GM18520 (cell line): ENCODE results near the gene SPINK14.
A peak's percentile ranks its signal among the peaks of the same experiment; 100 is the strongest.

Experiments
- ATAC-seq: cut with Tn5 transposase; IDR thresholded peaks from one replicate; pipeline ENCODE4 v1.9.1; 2021; ENCODE audit not compliant: unreplicated experiment

The SPINK14 gene, protein sequence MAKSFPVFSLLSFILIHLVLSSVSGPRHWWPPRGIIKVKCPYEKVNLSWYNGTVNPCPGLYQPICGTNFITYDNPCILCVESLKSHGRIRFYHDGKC

DNA sequence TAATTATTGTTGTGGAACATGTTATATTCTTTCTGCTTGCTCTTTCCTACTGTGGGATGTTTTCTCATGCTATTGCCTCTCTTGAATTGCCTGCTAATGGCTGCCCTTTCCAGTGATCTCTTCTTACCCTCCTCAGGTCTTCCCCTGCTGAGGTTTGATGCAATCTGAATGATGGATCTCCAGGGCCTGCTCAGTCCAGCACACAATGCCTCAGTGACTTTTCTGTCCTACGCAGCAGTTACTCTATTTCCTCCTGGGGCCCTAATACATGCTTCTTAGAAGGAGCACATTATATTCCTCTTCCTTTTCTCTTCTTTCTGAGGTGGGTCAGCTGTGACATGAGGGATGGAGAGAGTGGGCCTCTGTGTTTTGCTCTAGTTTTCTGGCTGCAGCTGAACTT, at the start of gene SPINK14:
TSS of gene SPINK14 (plus strand) at position 301 of the 400 bp plus-strand sequence. CDS start 1,187 bp downstream, outside the sequence.
- ATAC-seq = no peak

DNA sequence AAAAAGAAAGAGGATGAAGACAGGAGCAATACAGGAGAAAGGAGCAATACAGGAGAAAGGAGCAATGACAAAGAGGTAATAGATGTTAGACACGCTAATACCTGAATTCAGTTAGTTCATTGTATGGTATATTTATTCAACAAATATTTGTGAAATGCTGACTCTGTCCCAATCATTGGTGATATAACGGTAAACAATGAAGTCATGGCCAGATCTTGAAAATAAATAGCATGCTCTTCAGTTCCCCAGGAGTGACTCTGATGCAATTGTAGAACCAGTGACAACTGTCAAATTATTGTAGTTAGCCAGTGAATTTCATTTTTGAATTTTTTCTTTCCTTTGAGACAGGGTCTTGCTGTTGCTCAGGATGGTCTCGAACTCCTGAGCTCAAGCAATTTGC, 48.0 kb upstream of the SPINK14 start:
- ATAC-seq = no peak

DNA sequence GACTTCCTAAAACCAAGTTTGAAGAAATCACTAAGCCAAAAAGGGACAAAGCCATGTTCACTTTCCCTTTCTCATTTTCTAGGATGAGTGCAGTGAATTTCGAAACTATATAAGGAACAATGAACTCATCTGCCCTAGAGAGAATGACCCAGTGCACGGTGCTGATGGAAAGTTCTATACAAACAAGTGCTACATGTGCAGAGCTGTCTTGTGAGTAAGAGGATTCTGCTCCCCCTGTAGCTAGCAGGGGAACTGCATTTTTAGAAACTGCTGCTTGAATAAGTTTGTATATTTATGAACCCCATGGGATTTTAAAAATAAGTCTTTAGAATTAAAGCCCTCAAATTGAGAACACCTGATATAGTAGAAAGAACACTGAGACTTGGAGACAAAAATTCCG, 42.7 kb upstream of the SPINK14 start:
- no peak for ATAC-seq

DNA sequence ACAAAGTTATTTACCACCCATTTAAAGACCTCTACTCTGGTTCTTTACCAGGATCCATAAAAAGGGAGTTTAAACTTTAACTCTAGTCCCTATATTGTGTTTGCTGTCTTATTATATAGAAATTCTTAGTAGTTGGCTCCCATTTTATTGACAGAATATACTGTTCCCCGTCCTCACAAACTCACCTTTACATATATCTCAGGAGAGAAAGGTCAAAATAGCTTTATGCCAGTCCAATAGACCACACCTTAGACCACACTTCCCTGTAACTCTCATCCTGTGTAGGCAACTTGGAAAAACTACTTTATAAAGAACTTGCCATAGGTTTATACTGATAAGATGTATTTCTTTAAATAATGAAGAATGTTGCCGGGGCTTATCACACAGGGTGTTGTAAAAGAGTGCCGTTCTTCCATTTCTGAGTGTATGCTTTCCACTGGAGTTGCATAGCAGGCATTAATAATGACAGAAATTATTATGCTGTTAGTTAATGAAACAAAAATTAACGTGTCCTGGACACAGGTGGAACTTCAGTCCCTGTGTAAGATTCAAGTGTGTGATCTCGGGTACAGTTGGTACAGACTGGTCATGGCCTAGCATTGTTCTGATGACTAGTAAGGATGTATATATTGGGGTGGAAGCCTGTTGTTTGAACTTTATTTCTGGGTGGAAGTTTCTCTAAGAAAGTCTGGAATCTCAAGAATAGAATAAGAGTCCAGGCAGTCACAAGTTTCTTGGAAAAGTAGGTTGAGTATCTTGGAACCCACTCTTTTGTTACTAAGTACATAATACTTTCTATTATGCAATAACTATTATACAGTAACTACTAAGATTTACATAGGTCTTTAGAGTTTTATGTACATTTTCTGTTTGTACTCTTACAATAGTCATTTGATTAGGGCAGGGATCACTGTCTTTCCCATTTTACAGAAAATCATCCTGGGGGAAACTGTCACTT, 33.0 kb upstream of the SPINK14 start:
- ATAC-seq = no peak

DNA sequence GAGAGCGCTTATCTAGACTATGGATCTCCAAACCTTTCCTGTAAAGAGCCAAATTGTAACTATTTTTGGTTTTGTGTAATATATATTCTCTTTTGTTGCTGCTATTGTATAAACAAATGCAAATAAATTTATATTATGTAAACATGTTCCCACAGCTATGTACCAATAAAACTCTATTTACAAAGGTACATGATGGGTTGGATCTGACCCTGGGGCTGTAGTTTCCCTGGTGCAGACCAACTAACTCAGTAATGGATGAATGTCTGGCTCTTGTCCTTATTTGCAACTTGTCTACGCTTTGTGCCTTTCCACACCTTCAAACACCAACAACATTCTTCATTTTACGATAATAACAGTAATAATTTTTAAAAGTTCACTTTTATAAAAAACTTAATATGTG, 27.5 kb upstream of the SPINK14 start:
- ATAC-seq = no peak

DNA sequence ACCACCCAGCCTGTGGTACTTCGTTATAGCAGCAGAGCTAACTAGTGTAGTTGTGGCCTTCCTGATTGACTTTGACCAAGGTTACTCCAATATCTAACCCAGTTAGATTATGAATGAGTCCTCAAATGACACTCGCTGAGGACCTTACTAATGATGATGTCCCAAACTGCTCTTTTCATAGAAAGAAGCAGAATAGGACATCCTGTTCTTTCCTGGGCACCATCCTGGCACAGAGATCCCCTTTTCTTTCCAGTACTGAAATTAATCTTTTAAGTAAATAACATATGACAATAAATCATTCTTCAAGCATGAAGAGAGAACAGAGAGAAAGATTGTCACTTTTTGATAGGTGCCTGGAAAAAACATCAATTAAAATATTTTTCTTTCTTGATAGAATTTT, 26.7 kb upstream of the SPINK14 start:
- ATAC-seq = no peak

DNA sequence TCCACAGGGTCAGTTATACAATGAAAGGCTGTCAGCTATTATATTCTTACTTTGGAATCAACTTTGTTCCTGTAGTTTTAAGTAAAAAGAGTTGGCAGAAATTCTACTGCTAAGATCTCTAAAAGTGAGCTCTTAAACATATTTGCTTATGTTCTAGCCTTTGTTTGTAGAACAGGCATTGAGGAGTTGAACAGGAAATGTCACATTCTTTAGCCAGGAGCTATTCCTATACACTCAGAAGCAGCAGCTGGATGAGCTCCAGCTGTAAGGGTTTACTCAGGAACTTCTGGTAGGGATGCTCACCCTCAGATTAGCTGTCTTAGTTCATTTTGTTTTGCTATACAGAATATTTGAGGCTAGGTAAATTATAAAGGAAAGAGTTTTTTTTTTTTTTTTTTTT, 22.4 kb upstream of the SPINK14 start:
- no peak for ATAC-seq

DNA sequence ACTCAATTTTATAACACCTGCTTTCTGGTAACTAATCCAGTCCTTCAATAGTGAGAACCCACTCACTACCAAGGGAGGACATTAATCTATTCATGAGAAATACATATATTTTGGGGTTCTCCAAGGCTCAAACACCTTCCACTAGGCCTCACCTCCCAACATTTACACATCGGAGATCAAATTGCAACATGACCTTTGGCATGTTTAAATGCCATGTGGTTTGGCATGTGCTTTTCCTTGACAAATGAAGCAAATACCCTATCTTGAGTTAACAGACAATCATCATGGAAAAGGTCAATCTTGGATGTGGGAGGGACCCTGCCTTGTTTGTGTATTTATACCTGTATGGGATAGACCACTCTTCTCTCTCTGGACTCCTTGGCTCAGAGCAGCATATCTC, 21.9 kb upstream of the SPINK14 start:
- no peak for ATAC-seq

DNA sequence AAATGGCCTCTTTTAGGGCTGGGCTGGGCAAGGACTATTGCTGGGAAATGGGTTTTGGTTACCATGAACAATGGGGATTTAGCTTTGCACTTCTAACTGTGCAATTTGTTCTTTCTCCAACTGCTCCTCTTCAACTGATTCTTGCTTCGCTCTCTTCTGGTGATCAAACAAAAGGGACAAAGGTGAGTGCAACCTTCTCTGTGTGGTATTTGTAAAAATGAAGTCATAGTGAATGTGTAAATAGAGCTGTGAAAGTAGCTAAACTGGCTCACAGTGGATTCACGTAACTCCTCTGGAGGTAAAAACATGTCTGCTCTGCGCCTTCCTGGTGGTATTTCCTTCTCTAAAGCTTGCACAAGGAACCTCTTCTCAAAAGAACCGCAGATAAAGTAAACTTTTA, 20.9 kb upstream of the SPINK14 start:
- no peak for ATAC-seq

DNA sequence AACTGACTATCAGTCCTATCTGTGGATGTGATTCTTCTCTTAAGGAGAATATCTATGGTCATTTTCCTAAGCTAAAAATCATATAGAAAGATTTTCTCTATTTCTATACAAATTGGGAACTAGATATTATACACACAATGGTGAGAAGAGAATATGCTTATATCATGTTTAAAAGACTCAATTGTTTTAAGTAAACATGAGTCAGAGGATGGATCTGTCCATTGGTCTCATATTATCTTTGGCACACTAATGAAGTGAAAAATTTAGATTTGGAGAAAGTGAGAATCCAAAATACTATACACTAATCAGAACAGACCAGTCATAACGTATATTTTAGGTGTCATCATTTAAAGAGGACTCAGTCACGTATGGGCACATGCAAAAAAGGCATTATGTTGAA, 16.5 kb upstream of the SPINK14 start:
- no peak for ATAC-seq

DNA sequence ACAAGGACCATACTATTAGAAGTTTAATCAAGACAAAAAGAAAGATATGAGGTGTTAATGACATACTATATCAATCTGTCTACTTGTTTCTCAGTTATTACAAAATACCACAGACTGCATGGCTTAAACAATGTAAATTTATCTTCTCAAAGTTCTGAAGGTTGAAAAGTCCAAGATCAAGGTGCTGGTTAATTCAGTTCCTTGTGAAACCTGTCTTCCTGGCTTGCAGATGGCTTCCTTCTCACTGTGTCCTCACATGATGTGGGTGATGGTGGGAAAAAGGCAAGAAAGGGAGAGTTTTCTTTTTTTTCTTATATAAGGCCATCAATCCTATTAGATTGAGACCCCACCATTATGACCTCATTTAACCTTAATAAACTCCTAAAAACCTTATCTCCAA, 15.6 kb upstream of the SPINK14 start:
- no peak for ATAC-seq

DNA sequence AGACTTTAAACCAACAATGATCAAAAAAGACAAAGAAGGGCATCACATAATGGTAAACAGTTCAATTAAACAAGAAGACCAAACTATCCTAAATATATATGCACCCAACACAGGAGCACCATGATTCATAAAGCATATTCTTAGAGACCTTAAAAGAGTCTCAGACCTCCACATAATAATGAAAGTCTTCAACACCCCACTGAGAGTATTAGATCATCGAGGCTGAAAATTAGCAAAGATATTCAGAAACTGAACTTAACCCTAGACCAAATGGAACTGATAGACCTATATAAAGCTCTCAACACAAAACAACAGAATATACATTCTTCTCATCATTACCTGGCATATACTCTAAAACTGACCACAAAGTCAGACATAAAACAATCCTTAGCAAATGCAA, 11.7 kb upstream of the SPINK14 start:
- ATAC-seq = no peak

DNA sequence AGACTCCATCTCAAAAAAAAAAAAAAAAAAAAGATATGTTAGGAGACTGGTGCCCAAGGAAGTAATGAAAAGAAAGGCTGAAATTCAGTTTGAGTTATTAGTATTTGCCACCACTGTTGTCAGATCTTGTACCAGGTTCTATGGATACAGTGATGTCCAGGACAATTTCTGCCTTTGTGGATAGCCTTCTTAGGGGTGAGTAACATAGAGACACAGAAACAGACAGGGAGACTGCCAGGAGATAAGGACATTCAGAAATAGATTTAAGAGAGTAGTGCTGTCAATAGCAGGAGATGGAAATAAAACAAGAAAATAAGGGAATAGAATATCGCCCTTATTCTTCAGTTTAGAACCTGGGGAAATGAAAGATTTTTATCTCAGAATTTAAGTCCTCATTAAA, 6.3 kb upstream of the SPINK14 start:
- ATAC-seq = no peak

DNA sequence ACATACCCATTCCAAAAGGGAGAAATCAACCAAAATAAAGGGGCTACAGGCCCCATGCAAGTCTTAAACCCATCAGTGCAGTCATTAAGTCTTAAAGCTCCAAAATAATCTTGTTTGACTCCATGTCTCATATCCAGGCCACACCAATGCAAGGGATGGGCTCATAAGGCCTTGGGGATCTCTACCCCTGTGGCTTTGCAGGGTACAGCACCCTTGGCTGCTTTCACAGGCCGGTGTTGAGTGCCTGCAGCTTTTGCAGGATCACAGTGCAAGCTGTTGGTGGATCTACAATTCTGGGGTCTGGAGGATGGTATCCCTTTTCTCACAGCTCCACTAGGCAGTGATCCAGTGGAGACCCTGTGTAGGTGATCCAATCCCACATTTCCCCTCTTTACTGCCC, 5.0 kb upstream of the SPINK14 start:
- no peak for ATAC-seq

DNA sequence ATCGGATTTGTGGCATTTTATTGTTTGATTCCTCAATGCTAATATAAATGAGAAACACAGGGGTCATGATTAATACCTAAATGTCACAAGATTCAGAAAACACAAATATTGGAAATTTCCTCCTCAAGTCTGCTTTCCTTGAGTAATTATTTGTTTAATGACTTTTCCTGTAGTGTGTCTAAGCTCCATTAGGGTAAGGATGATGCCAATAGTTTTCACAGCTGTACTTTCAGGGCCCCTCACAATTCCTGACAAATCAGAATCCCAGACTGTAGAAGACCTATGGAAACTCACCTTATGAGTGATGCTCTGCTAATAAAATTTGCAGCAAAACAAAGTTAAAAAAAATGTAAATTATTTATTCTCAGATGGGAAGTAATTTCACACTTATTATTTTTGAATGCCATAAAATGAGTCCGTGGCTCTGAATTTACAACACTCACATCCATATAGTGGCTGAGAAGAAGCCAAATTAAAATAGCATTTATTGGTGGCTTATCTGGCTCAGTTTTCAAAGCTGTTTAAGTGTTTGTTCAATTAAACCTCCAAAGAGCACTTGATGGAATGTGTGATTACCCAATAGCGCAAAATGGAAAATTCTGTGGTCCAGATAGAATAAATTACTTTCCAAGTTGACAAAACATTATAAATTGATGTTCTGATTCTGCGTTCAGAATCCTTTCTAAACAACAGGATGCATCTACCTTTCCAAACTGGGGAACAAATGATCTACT, 1.6 kb upstream of the SPINK14 start:
- ATAC-seq = no peak

DNA sequence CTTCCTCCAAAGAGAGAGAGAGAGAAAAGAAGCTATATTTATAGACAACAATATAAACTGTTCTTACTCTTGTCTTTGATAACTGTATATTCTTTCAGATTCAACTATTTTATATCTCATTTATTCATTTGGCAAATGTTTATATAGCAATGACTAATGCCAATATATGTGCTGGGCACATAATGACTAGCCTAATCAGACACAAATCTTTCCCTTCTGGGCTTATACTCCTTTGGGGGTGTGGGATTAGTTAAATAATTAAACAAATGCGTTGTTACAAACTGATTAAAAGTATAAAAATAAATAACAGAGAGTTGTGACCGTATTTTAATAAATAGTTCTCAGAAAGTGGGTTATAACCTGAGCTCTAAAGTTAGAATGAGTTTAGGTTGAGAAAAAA, 4.0 kb downstream of the SPINK14 start:
- ATAC-seq = no peak

DNA sequence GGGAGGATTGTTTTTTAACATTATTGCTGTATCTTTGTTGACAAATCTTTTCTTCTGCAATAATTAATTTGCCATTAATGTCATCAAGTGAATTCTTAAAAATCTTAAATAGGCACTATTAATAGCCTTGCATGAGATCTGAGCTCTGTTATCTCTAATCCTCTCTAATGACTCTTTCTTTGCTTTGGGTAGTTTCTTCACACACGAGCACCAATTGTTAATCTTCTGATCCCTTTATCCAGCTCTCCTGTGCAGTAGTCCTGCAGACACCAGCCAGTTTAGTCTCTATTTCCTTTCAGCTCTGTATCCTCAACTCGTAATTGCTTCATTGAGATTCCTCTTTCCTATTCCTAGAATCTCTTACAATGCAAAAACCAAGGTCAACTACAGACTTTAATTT, 8.1 kb downstream of the SPINK14 start:
- no peak for ATAC-seq

DNA sequence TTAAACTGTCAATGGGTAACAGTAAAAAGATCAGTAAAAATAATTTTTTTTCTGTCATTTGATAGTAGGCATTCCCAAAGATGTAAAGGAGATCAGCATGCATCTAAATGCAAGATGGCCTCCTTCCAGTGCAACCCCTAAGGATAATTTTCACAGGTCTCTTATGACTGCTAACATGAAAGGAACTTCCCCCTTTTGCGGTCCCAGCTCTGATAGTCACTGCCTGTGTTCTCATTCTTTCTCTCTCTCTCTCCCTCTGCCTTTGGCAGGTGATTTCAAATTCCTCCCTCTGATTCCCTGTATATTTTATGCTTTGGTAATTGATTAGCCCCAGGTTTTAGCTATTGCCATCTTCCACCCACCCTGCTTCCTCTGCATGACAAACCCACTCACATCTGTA, 8.9 kb downstream of the SPINK14 start:
- no peak for ATAC-seq

DNA sequence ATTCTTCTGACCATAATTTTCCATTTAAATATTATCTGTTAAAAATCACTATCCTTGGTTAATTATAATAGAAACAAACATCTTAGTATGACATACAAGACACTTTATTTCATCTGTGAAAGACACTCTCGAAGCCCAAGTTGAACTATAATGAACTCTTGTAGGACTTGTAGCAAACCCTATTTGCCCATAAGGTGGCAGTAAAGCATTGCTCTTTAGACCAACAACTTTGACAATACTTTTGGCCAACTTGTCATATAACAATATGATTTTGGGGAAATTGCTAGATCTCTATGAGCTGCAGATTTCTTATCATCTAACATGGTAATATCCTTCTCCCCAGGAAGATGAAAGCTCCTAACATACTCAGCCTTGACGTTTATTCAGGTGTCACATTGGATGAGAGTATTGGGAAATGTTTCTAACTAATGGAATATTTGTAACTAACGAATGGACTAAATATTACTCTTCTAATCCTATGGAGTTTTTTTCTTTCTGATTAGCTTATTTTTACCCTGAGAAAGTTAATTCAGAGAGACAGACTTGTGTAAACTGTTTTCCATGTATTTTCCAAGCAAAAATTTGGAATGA, 11.0 kb downstream of the SPINK14 start:
- peak; percentile 51 for ATAC-seq

DNA sequence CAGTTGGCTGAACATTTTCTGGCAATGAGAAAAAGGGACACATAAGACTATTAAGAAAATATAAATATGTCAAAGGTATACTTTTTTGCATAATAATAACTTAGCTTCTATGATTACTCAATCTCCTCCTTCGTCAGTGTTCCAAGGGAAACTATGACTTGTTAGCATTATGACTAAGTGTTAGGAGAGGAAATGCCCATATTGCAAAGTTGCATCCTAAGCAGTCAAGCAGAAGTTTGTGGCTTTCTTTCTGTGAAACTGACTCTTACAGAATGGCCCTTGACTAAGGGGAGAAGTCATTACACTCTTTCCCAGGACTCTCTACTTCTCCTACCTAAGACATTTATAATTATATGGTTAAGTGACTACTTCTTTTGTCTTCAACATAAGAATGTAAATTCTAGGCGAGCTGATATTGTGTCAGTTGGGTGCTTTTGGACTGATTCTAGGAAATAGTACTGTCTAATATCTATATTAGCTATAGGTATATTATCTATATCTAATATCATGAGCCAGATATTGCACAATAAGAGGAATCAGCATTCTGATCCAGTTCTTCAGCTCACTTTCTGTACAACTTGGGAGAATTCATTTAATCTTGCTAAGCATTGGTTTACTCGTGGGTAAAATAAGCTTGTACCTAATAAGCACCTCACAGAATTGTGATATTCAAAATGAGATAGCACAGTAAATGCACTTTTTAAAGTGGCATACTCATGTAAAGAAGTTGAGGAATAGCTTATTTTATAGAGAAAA, 18.1 kb downstream of the SPINK14 start:
- peak; percentile 96 for ATAC-seq

DNA sequence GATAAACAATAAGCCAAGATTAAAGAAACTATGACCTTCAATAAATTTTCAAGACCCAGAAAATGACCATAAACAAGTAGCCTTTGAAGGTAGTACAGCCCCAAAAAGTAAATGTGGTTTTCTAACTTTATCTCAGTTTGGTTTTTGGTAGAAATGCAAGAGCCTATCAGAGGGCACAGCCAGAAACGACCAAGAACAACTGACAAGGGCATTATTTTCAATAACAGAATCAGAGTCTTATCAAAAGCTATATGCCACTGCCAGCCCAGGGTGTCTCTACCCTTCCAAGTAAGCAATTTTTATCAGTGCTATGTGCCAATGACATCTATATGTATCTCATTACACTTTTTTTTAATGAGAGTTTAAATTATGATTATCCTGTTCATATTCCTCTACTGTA, 22.7 kb downstream of the SPINK14 start:
- no peak for ATAC-seq
